ENCODE measurements around the gene WIF1.
A peak's percentile ranks its signal among the peaks of the same experiment; 100 is the strongest.

WIF1 gene

GRCh38 chr12:65121049-65121955 is at the start of gene WIF1:
Gene WIF1, minus strand, starts transcription at chr12:65121305. Its CDS starts 114 bp downstream, at chr12:65121191.
- no peak for DNase-seq (ENCODE audit: low spot score)

GRCh38 chr12:65170209-65170881 is 49.2 kb upstream of the WIF1 start:
- peak; percentile 47 for DNase-seq (ENCODE audit: low spot score)

- DNase-seq (ENCODE audit: low spot score): peak; percentile 91
Measured at GRCh38 chr12:65169320-65170208, 48.5 kb upstream of the WIF1 start, which contains the start of gene LEMD3. Gene LEMD3, plus strand, starts transcription at chr12:65169583. Its CDS starts 14 bp downstream, at chr12:65169597.

- DNase-seq (ENCODE audit: low spot score): no peak
Measured at GRCh38 chr12:65168681-65169319, 47.7 kb upstream of the WIF1 start.

- no peak for DNase-seq (ENCODE audit: low spot score)
Measured at GRCh38 chr12:65164774-65165173, 43.7 kb upstream of the WIF1 start.

GRCh38 chr12:65164244-65164643 is 43.1 kb upstream of the WIF1 start:
- DNase-seq (ENCODE audit: low spot score): no peak

- DNase-seq (ENCODE audit: low spot score): no peak
Measured at GRCh38 chr12:65162609-65163008, 41.5 kb upstream of the WIF1 start.

- DNase-seq (ENCODE audit: low spot score): no peak
Measured at GRCh38 chr12:65157091-65157490, 36.0 kb upstream of the WIF1 start.

GRCh38 chr12:65156366-65156841 is 35.3 kb upstream of the WIF1 start:
- no peak for DNase-seq (ENCODE audit: low spot score)

GRCh38 chr12:65155784-65156183 is 34.7 kb upstream of the WIF1 start:
- no peak for DNase-seq (ENCODE audit: low spot score)

GRCh38 chr12:65152596-65152995 is 31.5 kb upstream of the WIF1 start:
- DNase-seq (ENCODE audit: low spot score): no peak

- no peak for DNase-seq (ENCODE audit: low spot score)
Measured at GRCh38 chr12:65152012-65152411, 30.9 kb upstream of the WIF1 start.

- DNase-seq (ENCODE audit: low spot score): no peak
Measured at GRCh38 chr12:65147312-65147905, 26.3 kb upstream of the WIF1 start.

GRCh38 chr12:65140738-65141137 is 19.6 kb upstream of the WIF1 start:
- no peak for DNase-seq (ENCODE audit: low spot score)

GRCh38 chr12:65139389-65139788 is 18.3 kb upstream of the WIF1 start:
- DNase-seq (ENCODE audit: low spot score): no peak

GRCh38 chr12:65133879-65134278 is 12.8 kb upstream of the WIF1 start:
- DNase-seq (ENCODE audit: low spot score): no peak

- DNase-seq (ENCODE audit: low spot score): no peak
Measured at GRCh38 chr12:65126482-65126881, 5.4 kb upstream of the WIF1 start.

GRCh38 chr12:65125975-65126374 is 4.9 kb upstream of the WIF1 start:
- no peak for DNase-seq (ENCODE audit: low spot score)

GRCh38 chr12:65125247-65125646 is 4.1 kb upstream of the WIF1 start:
- no peak for DNase-seq (ENCODE audit: low spot score)

GRCh38 chr12:65123435-65124063 is 2.4 kb upstream of the WIF1 start:
- DNase-seq (ENCODE audit: low spot score): no peak

- DNase-seq (ENCODE audit: low spot score): no peak
Measured at GRCh38 chr12:65122703-65123102, 1.6 kb upstream of the WIF1 start.
